ENCODE measurements around the gene APLNR.

- no peak for TF ChIP-seq CTCF (IDR thresholded peaks at IDR 0.05)
- no peak for TF ChIP-seq POLR2A (IDR thresholded peaks at IDR 0.05)
Measured at GRCh38 chr11:57202281-57202680, 34.8 kb downstream of the APLNR start.

Data from breast epithelium (tissue), 3 donors.